Measurements from ENCODE around the gene KCNJ15.
A peak's percentile ranks its signal among the peaks of the same experiment; 100 is the strongest.

KCNJ15 gene

GRCh38 chr21:38268864-38269575 lies 12.2 kb downstream of the KCNJ15 start:
- H3K4me3 ChIP-seq (ENCODE audit: low read length) = no peak overlapping the region
- TF ChIP-seq CTCF (conservative IDR thresholded peaks at IDR 0.05; ENCODE audit: low read length) = no peak
- DNase-seq (ENCODE audit: low read depth) = no peak

DNA sequence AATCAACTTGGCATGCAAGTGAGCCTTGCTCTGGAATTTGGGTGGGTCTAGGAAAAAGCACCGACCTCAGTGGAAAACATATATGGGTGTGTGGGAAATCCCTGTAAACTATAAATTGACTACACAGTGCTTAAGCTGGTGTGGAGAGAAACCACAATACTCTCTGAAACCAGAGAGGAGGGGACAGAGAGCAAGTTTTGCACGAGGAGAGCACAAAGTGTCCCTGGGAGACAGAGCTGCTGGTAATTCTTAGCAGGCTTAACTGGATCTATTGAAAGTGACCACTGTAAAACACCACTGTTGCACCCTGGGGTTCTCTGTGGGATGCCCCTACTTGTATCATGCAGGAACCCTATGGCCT lies 12.8 kb downstream of the KCNJ15 start:
- TF ChIP-seq CTCF (conservative IDR thresholded peaks at IDR 0.05; ENCODE audit: low read length) = no peak
- no peak for DNase-seq (ENCODE audit: low read depth)

GRCh38 chr21:38272215-38272614 lies 15.4 kb downstream of the KCNJ15 start:
- TF ChIP-seq CTCF (conservative IDR thresholded peaks at IDR 0.05; ENCODE audit: low read length) = no peak
- no peak overlapping the region for H3K4me3 ChIP-seq (ENCODE audit: low read length)
- no peak for DNase-seq (ENCODE audit: low read depth)

More for the DNA sequence above, 12.8 kb downstream of the KCNJ15 start:
- no peak overlapping the region for H3K4me3 ChIP-seq (ENCODE audit: low read length)

DNA sequence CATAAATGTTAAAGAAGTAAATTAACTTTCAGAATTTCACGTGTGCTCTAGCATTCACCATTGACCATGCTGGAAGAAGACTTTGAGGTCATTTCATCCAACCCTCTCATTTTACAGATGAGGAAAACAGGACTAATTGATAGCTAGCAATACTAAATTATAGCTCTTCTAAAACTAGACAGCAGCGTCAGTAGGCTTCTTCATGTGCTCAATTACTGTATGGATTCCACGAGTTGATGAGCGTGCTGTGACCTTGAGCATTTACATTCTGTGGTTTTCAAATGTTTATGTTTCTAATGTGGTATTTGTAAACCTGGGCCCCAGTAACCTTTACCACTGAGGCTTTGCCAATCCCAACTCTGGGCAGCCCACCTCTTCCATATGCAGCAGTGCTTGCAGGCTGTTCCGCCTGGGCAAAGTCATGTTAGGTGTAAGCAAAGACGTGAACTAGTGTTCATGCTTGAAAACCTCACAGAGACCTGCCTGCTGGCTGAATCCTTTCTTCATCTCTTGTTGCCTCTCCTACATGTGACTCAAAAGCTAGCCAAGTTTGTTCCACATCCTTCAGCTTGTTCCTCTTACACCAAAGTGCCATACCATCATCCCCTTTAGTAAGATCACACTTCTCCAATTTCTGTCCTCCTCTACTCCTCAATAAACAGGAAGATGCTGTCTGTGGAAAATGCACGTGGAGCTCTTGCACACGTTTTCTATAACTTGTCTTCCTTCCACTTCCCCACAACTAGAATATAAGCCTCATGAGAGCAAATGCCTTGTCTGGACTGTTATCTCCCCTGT lies 17.2 kb downstream of the KCNJ15 start:
- no peak overlapping the region for H3K4me3 ChIP-seq (ENCODE audit: low read length)
- no peak for TF ChIP-seq CTCF (conservative IDR thresholded peaks at IDR 0.05; ENCODE audit: low read length)
- no peak for DNase-seq (ENCODE audit: low read depth)

GRCh38 chr21:38277501-38278131 lies 20.8 kb downstream of the KCNJ15 start:
- peak; percentile 99 for DNase-seq (ENCODE audit: low read depth)
- H3K4me3 ChIP-seq (ENCODE audit: low read length) = no peak overlapping the region
- TF ChIP-seq CTCF (conservative IDR thresholded peaks at IDR 0.05; ENCODE audit: low read length) = no peak

GRCh38 chr21:38280454-38280853 lies 23.7 kb downstream of the KCNJ15 start:
- no peak overlapping the region for H3K4me3 ChIP-seq (ENCODE audit: low read length)
- no peak for TF ChIP-seq CTCF (conservative IDR thresholded peaks at IDR 0.05; ENCODE audit: low read length)
- DNase-seq (ENCODE audit: low read depth) = no peak

All from AG10803 (cell line).